Measurements from ENCODE around the gene AJAP1.

Gene AJAP1

GRCh38 chr1:4708840-4709507, 54.6 kb downstream of the AJAP1 start:
- DNase-seq = no peak

GRCh38 chr1:4709641-4710040, 55.2 kb downstream of the AJAP1 start:
- no peak for DNase-seq

GRCh38 chr1:4710592-4711415, 56.4 kb downstream of the AJAP1 start:
- DNase-seq = no peak

- no peak for DNase-seq
These were observed 57.2 kb downstream of the AJAP1 start for GRCh38 chr1:4711416-4712275.

DNA sequence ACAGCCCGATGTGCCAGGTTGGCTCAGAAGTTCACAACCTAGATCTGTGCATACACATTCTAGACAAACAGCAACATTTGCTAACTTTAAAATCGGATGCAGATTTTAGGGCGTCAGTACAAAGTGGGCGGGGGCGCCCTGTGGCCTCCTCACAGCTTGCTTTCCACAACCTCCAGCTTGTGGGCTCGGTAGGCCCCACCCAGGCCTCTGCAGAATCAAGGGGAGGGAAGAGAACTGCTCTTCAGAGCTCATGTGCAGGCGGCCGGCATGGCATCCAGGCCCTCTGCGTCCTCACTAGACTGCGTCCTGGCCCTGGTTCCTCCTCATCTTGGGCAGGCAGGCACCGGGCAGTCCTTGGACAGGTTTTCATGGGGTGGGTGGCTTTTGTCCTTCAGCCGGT, 59.3 kb downstream of the AJAP1 start:
- DNase-seq = no peak

- no peak for DNase-seq
These were observed 62.0 kb downstream of the AJAP1 start for GRCh38 chr1:4716406-4716805.

GRCh38 chr1:4718071-4718470, 63.7 kb downstream of the AJAP1 start:
- no peak for DNase-seq

DNA sequence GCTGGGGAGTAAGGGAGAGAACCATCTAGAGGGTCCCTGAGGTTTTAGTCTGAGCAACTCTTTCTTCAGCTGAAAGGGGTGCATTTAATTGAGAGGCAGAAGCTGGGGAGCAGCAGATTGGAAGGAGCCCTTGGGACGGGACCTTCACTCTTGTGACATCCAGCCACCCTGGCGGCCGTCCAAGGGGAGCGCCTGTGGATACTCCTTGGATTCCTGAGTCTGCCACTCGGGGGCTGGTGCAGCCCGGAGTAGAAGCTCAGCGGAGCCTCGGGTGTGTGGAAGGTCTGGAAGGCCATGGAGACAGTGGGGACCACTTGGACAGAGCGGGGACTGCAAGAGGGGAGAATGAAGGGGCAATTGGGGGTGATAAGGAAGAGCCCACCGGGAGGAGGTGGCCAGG, 68.7 kb downstream of the AJAP1 start:
- DNase-seq = no peak

- DNase-seq = no peak
These were observed 69.6 kb downstream of the AJAP1 start for GRCh38 chr1:4724001-4724400.

- DNase-seq = no peak
These were observed 70.4 kb downstream of the AJAP1 start for GRCh38 chr1:4724695-4725250.

DNA sequence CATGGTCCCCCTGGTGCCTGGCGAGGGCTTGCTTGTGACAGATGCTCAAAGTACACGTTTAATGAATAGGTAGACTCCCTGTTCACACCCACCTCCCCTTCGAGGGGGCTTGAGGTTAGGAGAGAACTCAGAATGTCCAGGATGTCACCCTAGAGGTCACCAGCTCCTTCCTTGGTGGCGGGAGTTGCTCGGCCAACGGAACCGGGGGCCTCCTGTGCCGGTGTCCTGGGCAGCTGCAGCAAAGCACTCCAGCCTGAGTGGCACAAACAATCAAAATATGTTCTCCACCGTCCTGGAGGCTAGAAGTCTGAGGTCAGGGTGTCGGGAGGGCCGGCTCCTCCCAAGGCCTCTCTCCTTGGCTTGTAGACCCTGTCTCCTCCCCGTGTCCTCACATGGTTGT, 71.0 kb downstream of the AJAP1 start:
- no peak for DNase-seq

DNA sequence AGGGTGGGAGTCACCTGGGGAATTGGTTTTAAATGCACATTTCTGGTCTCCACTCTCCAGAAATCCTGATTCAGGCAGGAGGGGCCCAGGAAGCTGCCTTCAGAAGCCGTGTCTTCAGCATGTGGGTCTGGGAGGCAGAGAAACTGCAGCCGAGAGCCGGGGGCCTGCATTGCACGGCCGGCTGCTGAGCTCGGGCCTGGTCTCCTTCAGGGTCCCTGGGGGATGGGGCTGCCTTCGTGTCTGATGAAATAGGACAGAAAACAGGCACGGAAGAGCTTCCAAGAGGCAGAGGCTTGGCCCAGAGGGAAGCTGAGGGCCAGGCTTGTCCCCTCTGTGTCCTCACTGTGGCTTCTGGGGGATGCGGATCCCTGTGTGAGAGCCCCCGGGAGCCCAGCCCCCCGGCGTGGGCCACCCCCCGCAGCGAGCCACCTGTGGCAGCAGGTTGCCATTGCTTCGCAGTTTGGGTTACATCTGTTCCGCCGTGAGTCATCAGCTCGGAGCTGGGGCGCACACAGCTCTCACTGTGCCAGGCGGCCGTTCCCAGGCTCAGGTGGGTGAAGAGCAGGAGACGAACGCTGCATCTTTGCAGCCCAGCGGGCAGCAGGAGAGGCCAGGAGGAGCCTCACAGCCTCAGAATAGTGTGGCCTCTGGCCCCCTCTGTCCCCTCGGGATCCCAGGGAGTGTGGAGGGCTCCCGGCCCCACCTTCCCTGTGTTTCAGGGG, 72.4 kb downstream of the AJAP1 start:
- DNase-seq = no peak

DNA sequence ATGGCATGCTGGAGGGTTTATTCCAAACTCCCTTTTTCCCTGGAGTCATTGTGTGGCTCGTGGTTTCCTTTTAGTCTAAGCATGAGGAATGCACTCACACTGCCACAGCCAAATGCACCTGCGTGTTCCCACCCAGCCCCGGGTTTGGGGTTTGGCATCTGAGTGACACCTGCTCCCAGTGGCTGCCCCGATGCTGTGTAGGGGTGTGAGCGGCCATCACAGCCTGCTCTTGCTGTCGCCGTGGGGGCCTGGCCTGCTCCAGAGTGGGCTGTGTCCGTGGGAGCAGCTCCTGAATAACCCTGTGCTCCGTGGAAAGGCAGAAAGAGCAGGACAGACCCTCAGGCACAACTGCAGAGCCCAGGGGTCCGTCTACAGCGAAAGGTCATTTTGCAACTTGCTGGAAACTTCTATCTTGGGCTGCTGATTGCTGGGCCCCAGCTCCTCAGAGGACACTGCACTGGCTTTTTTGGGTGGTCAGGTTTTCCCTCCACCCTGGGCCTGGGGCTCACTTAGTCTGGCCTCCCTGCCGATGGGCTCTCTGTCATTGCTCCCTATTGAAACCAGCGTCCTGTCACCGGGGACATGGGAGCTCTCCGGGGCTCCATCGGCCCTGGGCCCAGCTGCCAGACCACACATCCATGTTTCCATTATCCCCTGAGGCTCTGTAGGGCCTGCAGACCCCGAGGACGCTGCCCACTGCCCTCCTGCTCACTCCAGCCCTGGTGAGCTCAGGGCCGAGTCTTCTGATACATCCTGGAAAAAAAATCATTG, 74.1 kb downstream of the AJAP1 start:
- DNase-seq = no peak

DNA sequence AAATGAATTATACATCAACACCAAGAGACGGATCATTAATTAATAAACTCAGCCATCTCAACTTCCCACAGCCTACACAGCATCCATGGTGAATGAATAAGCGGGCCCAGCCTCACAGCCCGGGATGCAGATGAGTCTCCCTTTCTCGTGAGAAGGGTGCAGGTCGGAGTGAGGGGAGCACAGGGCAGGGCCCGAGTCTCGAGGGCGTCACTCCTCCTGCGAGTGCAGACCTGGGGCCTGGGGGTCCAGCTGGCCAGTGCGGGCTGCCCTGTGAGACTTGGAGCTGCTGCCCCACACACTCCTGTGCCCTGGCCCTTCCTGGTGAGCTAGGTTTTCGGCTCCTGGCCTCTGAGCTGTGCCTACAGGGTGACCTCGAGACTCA, 74.7 kb downstream of the AJAP1 start:
- no peak for DNase-seq

DNA sequence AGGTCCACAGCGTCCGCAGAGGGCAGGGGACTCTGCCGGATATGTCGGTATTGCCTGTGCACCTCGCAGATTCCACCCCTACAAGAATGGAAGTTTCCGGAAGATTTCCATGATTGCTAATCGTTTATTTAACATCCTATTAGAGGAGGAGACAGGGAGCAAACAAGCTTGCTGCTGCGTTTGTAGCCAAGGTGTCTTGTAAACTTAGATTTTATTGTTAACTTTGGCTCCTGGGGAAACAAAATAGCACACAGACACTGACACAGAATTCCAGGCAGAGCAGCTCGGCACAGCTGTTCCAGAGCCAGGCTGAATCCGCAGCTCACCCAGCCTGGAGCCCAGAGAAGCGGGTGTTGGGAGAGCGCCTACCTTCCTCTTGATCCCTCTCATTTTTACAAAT, 75.7 kb downstream of the AJAP1 start:
- no peak for DNase-seq

GRCh38 chr1:4733446-4734177, 79.2 kb downstream of the AJAP1 start:
- no peak for DNase-seq

DNA sequence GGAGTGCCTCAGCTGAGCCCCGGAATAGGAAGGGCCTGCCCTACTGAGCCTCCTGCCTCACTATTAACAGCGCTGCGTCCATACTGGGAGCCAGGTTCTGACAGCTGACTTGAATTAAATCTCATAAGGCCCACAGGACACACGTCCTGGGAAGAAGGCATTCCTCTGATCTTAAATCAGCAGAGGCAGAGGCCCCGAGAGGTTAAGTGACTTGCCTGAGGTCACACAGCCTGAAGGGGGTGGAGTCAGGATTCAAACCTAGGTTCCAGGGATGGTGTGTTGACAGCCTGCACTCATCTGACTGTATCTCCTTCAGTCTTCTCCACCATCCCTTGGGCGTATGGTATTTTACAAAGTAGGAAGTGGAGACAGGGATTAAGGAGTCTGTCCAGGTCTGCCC, 79.8 kb downstream of the AJAP1 start:
- no peak for DNase-seq

- DNase-seq = no peak
These were observed 80.4 kb downstream of the AJAP1 start for GRCh38 chr1:4734791-4735190.

DNA sequence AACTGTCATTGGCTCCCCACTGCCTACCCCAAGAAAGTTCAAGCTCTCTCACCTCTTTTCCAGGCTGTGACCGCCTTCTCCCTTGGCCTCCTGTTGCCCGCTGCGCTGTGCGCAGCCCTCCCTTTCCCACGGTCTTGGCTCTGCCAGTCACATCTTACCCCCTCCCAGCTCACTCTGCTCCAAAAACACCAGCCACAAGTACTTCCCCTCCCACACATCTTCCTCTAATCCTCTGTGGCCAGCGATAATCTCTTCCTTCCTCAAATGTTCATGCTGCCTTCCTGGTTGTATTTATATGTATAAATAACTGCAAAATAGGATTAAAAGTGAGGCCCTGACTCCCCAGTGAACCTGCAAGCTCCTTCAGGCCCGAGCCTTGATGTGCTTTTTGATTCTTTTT, 81.8 kb downstream of the AJAP1 start:
- peak; percentile 39 to 43 for DNase-seq

- DNase-seq = no peak
These were observed 87.5 kb downstream of the AJAP1 start for GRCh38 chr1:4741876-4742423.

All from Kasumi-1 (cell line).